ENCODE data around the gene PDCD7. TPM values are rescaled to one million over a fixed set of nuclear protein-coding genes. Genes with fewer than 3 reads are reported as not detected.

PDCD7 gene
- polyA plus RNA-seq, 2 of the 4 experiments (the other 2 are of a cell fraction), result 19.0 to 23.7 TPM

GRCh38 chr15:65101891-65102708, 31.5 kb downstream of the PDCD7 start:
- Histone ChIP-seq H3K4me2 (no peak overlapping the region), H3K9me3 (no peaks in the 10 kb centered on the region), H3K27ac (no peak overlapping the region), H3K4me3 (no peak overlapping the region), H3K4me1 (no peaks in the 10 kb centered on the region)
- ChIA-PET POLR2A (no interaction called here), CTCF (interaction anchor here (0.6 to 5.7 kb wide), 23 partner anchors 9 to 169 kb away, joined by 3 to 52 read pairs (median 10); partner anchors contain the start of genes KBTBD13, SLC51B and UBAP1L)
- DNase-seq (ENCODE audit: low read depth in 1 of 2, low spot score in 1 of 2) (no peak), ATAC-seq (peak; percentile 11 to 60; a peak in 3 of 6 replicates), FAIRE-seq (no peak)
- 85% methylated on average over 69 of the region's 75 CpGs for WGBS (ENCODE audit: missing lambda C conversion rate)
- TF ChIP-seq RAD21 (conservative IDR thresholded peaks at IDR 0.05 in 1 of 2, IDR thresholded peaks at IDR 0.05 in 1 of 2) (no peak), JUN (IDR thresholded peaks at IDR 0.05) (no peak), SMC3 (IDR thresholded peaks at IDR 0.05) (no peak), FOSL2 (IDR thresholded peaks at IDR 0.05) (no peak), FOSL2 (CRISPR knock-in tag; IDR thresholded peaks at IDR 0.05) (no peak), RCOR1 (IDR thresholded peaks at IDR 0.05; ENCODE audit: low read depth, low read length) (no peak), KDM1A (IDR thresholded peaks at IDR 0.05; ENCODE audit: low read depth) (no peak), ZFP36 (IDR thresholded peaks at IDR 0.05; ENCODE audit: borderline replicate concordance, partially characterized antibody) (no peak), ELK1 (IDR thresholded peaks at IDR 0.05; ENCODE audit: low read depth, low read length) (no peak), RARB (CRISPR knock-in tag; IDR thresholded peaks at IDR 0.05) (no peak), HMGXB4 (CRISPR knock-in tag; IDR thresholded peaks at IDR 0.05; ENCODE audit: borderline replicate concordance) (no peak), HOXB13 (CRISPR knock-in tag; IDR thresholded peaks at IDR 0.05; ENCODE audit: low read depth) (no peak), TP53 (CRISPR knock-in tag; IDR thresholded peaks at IDR 0.05) (no peak), GATA3 (IDR thresholded peaks at IDR 0.05; ENCODE audit: borderline replicate concordance) (no peak), HOXA7 (CRISPR knock-in tag; IDR thresholded peaks at IDR 0.05) (no peak), CHD2 (IDR thresholded peaks at IDR 0.05; ENCODE audit: low read length, partially characterized antibody) (no peak), ZC3H11A (IDR thresholded peaks at IDR 0.05) (no peak), FOXS1 (CRISPR knock-in tag; IDR thresholded peaks at IDR 0.05) (no peak), CBX8 (IDR thresholded peaks at IDR 0.05) (no peak), CTCF (IDR thresholded peaks at IDR 0.05) (no peak)

DNA sequence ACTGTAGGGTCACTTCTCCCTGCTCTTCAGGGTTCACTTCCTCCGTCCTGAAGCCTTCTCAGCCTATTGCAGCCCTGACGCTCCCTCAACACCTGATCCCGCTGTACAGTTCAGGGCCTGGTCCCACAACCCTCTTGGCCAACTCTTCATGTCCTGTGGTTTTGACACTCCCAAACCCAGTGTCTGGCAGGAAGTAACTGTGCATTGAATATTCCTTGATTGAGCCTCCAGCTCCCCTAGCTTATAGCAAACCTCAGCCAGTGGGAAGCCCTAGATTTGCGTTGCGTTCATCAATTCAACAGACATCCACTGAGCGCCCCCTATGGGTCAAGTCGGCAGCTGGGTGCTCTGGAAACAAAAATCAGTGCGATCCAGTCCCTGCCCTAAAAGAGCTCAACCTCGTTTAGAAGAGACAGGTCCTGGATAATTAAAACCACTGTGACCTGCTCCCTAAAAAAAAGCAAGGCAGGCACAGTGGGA, 32.2 kb downstream of the PDCD7 start:
- FAIRE-seq (no peak), ATAC-seq (peak; percentile 49 to 84; a peak in 3 of 6 replicates), DNase-seq (ENCODE audit: low read depth in 1 of 2, low spot score in 1 of 2) (peak; percentile 65 to 68)
- WGBS (ENCODE audit: missing lambda C conversion rate), result 47% methylated on average over 9 of the region's 9 CpGs
- Histone ChIP-seq H3K27ac (no peak overlapping the region), H3K4me3 (no peak overlapping the region), H3K4me2 (no peak overlapping the region), H3K4me1 (no peaks in the 10 kb centered on the region), H3K9me3 (no peaks in the 10 kb centered on the region)
- ChIA-PET POLR2A (no interaction called here), CTCF (interaction anchor here (0.6 to 5.7 kb wide), 26 partner anchors 8 to 191 kb away, joined by 3 to 52 read pairs (median 8); partner anchors contain the start of genes KBTBD13, SLC51B and UBAP1L)
- TF ChIP-seq CHD4 (IDR thresholded peaks at IDR 0.05; ENCODE audit: borderline replicate concordance) (no peak), MAX (IDR thresholded peaks at IDR 0.05) (no peak), HOXA7 (CRISPR knock-in tag; IDR thresholded peaks at IDR 0.05) (no peak), PHF8 (IDR thresholded peaks at IDR 0.05; ENCODE audit: borderline replicate concordance, low read depth) (no peak), ELK1 (IDR thresholded peaks at IDR 0.05; ENCODE audit: low read depth, low read length) (no peak), RAD21 (conservative IDR thresholded peaks at IDR 0.05 in 1 of 2, IDR thresholded peaks at IDR 0.05 in 1 of 2) (peak; percentile 73 to 78), SMC3 (IDR thresholded peaks at IDR 0.05) (peak; percentile 60; the same call in 2 of the 3 replicates), EHMT2 (IDR thresholded peaks at IDR 0.05; ENCODE audit: low read depth) (no peak)
- TF ChIP-seq, protein P1, sequence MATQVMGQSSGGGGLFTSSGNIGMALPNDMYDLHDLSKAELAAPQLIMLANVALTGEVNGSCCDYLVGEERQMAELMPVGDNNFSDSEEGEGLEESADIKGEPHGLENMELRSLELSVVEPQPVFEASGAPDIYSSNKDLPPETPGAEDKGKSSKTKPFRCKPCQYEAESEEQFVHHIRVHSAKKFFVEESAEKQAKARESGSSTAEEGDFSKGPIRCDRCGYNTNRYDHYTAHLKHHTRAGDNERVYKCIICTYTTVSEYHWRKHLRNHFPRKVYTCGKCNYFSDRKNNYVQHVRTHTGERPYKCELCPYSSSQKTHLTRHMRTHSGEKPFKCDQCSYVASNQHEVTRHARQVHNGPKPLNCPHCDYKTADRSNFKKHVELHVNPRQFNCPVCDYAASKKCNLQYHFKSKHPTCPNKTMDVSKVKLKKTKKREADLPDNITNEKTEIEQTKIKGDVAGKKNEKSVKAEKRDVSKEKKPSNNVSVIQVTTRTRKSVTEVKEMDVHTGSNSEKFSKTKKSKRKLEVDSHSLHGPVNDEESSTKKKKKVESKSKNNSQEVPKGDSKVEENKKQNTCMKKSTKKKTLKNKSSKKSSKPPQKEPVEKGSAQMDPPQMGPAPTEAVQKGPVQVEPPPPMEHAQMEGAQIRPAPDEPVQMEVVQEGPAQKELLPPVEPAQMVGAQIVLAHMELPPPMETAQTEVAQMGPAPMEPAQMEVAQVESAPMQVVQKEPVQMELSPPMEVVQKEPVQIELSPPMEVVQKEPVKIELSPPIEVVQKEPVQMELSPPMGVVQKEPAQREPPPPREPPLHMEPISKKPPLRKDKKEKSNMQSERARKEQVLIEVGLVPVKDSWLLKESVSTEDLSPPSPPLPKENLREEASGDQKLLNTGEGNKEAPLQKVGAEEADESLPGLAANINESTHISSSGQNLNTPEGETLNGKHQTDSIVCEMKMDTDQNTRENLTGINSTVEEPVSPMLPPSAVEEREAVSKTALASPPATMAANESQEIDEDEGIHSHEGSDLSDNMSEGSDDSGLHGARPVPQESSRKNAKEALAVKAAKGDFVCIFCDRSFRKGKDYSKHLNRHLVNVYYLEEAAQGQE (IDR thresholded peaks at IDR 0.05), result no peak
